PC-3 (cell line): ENCODE data around the gene LRRTM4. TPM values are rescaled to one million over a fixed set of nuclear protein-coding genes. Genes with fewer than 3 reads are reported as not detected.

Experiments
- ATAC-seq: fragments of 200-7000 bp; cut with Tn5 transposase; 2 replicates; pipeline ENCODE4 v1.9.1; 2020; ENCODE audit warnings: mild to moderate bottlenecking, moderate library complexity
- BruUV-seq: library from RNA; stranded (reverse); fragments of 400-500 nt; replicated peaks from 2 replicates; lab custom pipeline; 2021; lab: Mats Ljungman, UMichigan
- CTCF ChIA-PET: fragments of 300-600 bp; sonication (Branson Sonifier 250); formaldehyde crosslinking; loops from one replicate; lab custom pipeline; 2022; ENCODE audit warnings: antibody characterized with exemption; lab: Charles Lee
- POLR2A ChIA-PET: fragments of 300-600 bp; sonication (Branson Sonifier 250); formaldehyde crosslinking; loops from one replicate; lab custom pipeline; 2022; ENCODE audit warnings: antibody characterized with exemption; ENCODE audit not compliant: unreplicated experiment; lab: Charles Lee
- DNase-seq: peaks from one replicate; pipeline ENCODE4 v3.0.0-alpha.2; 2015
- H2AFZ ChIP-seq: fragments of 300-600 bp; sonication (generic); 2 replicates; pipeline ENCODE4 v1.6.0; 2016; ENCODE audit warnings: antibody characterized with exemption, low read length
- H3F3A ChIP-seq: fragments of 300-600 bp; sonication (generic); one replicate; pipeline ENCODE4 v1.6.0; 2017; ENCODE audit warnings: antibody characterized with exemption, low read length, control low read depth, mild to moderate bottlenecking; ENCODE audit not compliant: unreplicated experiment
- H3K27ac ChIP-seq: fragments of 300-600 bp; sonication (generic); 2 replicates; pipeline ENCODE4 v1.5.1; 2016; ENCODE audit warnings: mild to moderate bottlenecking, low read length
- H3K27me3 ChIP-seq: fragments of 300-600 bp; sonication (generic); 2 replicates; pipeline ENCODE4 v1.6.1; 2016; ENCODE audit warnings: low read length, mixed read lengths
- H3K36me3 ChIP-seq: fragments of 300-600 bp; sonication (generic); 2 replicates; pipeline ENCODE4 v1.6.1; 2016; ENCODE audit warnings: low read depth, mixed run types, low read length, mixed read lengths
- H3K4me1 ChIP-seq: fragments of 300-600 bp; sonication (generic); 2 replicates; pipeline ENCODE4 v1.5.1; 2016; ENCODE audit warnings: low read length; ENCODE audit not compliant: insufficient read depth
- H3K4me2 ChIP-seq: fragments of 300-600 bp; sonication (generic); 2 replicates; pipeline ENCODE4 v1.6.0; 2016; ENCODE audit warnings: low read length
- H3K4me3 ChIP-seq: fragments of 300-600 bp; sonication (generic); 2 replicates; pipeline ENCODE4 v1.5.1; 2016; ENCODE audit warnings: mild to moderate bottlenecking, low read length, mixed read lengths
- H3K79me2 ChIP-seq: fragments of 300-600 bp; sonication (generic); 2 replicates; pipeline ENCODE4 v1.6.1; 2017; ENCODE audit warnings: low read length, mixed read lengths
- H3K9ac ChIP-seq: fragments of 300-600 bp; sonication (generic); 2 replicates; pipeline ENCODE4 v1.6.0; 2016; ENCODE audit warnings: mild to moderate bottlenecking, low read length
- H3K9me2 ChIP-seq: fragments of 300-600 bp; sonication (generic); replicated peaks from 2 replicates; pipeline ENCODE4 v1.6.1; 2016; ENCODE audit warnings: mixed run types, low read length, mixed read lengths
- H3K9me3 ChIP-seq: fragments of 300-600 bp; sonication (generic); 2 replicates; pipeline ENCODE4 v1.6.1; 2016; ENCODE audit warnings: low read length, mixed read lengths
- H4K20me1 ChIP-seq: fragments of 300-600 bp; sonication (generic); 2 replicates; pipeline ENCODE4 v1.6.1; 2016; ENCODE audit warnings: low read length, mixed read lengths
- CTCF ChIP-seq: fragments of 300-600 bp; sonication (generic); conservative IDR thresholded peaks from 2 replicates; pipeline ENCODE4 v1.5.1; 2017; ENCODE audit warnings: antibody characterized with exemption, low read depth, mild to moderate bottlenecking, low read length
- EZH2 ChIP-seq: fragments of 300-600 bp; sonication (generic); IDR thresholded peaks from one replicate; pipeline ENCODE4 v1.6.1; 2017; ENCODE audit warnings: antibody characterized with exemption, mild to moderate bottlenecking, low read length; ENCODE audit not compliant: unreplicated experiment
- EZH2phosphoT487 ChIP-seq: fragments of 300-600 bp; sonication (generic); IDR thresholded peaks from 2 replicates; pipeline ENCODE4 v1.6.1; 2018; ENCODE audit warnings: mild to moderate bottlenecking, antibody characterized with exemption, low read length, borderline replicate concordance
- intact Hi-C: fragments of 100-400 bp; cut with micrococcal nuclease; formaldehyde crosslinking; loops from 2 replicates; pipeline ENCODE4 v1.9.0; 2023
- total RNA-seq: library from RNA; depleted of rRNA; stranded (reverse); fragments of >200 nt; gene quantifications from 2 replicates; pipeline ENCODE4 v1.2.3, GENCODE V29; 2014

Gene LRRTM4
- total RNA-seq, 1 experiment from 2014 or later, result not detected

GRCh38 chr2:76763276-76763675 lies 758.9 kb downstream of the LRRTM4 start:
- no TSS peak for BruUV-seq
- no peak overlapping the region for H3K27ac ChIP-seq

GRCh38 chr2:76760367-76760704 lies 761.8 kb downstream of the LRRTM4 start:
- Histone ChIP-seq H4K20me1 (no peaks in the 10 kb centered on the region), H3K36me3 (no peaks in the 10 kb centered on the region), H3K9ac (no peak overlapping the region), H3K9me2 (no peaks in the 10 kb centered on the region), H3K4me1 (no peaks in the 10 kb centered on the region), H3K27ac (no peak overlapping the region), H3F3A (no peaks in the 10 kb centered on the region), H3K79me2 (no peaks in the 10 kb centered on the region), H2AFZ (no peak overlapping the region), H3K4me2 (no peak overlapping the region), H3K27me3 (no peaks in the 10 kb centered on the region), H3K9me3 (0 out of 2 replicates have a peak, but pooled peaks cover 8% of the 10 kb centered on the region), H3K4me3 (no peak overlapping the region)
- POLR2A ChIA-PET, result no interaction called here
- ATAC-seq (no peak), DNase-seq (no peak)
- BruUV-seq, result no TSS peak
- CTCF ChIA-PET, result no interaction called here
- intact Hi-C loops, result no loop called here
- TF ChIP-seq EZH2 (no peak), EZH2phosphoT487 (no peak), CTCF (no peak)

More at GRCh38 chr2:76763276-76763675, 758.9 kb downstream of the LRRTM4 start:
- Histone ChIP-seq H3K9me2 (no peaks in the 10 kb centered on the region), H3K4me3 (no peak overlapping the region), H3K9ac (no peak overlapping the region), H3K36me3 (no peaks in the 10 kb centered on the region), H4K20me1 (no peaks in the 10 kb centered on the region), H3F3A (no peaks in the 10 kb centered on the region), H3K27me3 (no peaks in the 10 kb centered on the region), H3K9me3 (peaks cover 4% of the 10 kb centered on the region; the same call in 1 of the 2 replicates), H3K79me2 (no peaks in the 10 kb centered on the region), H3K4me2 (no peak overlapping the region), H2AFZ (no peak overlapping the region), H3K4me1 (no peaks in the 10 kb centered on the region)
- DNase-seq (no peak), ATAC-seq (no peak)
- intact Hi-C loops, result no loop called here
- ChIA-PET CTCF (no interaction called here), POLR2A (no interaction called here)
- no peak for TF ChIP-seq EZH2phosphoT487
- TF ChIP-seq CTCF, result no peak

GRCh38 chr2:76759634-76760366 lies 762.4 kb downstream of the LRRTM4 start:
- H3K9me3 ChIP-seq, result 0 out of 2 replicates have a peak, but pooled peaks cover 8% of the 10 kb centered on the region
- no peaks in the 10 kb centered on the region for H3F3A ChIP-seq
- H3K4me1 ChIP-seq, result no peaks in the 10 kb centered on the region
- H3K36me3 ChIP-seq, result no peaks in the 10 kb centered on the region
- no peaks in the 10 kb centered on the region for H4K20me1 ChIP-seq
- ATAC-seq (no peak), DNase-seq (no peak)
- no peaks in the 10 kb centered on the region for H3K9me2 ChIP-seq
- H3K27ac ChIP-seq, result no peak overlapping the region
- TF ChIP-seq CTCF (no peak), EZH2phosphoT487 (no peak), EZH2 (no peak)
- intact Hi-C loops, result no loop called here
- no peak overlapping the region for H3K4me3 ChIP-seq
- no TSS peak for BruUV-seq
- no peak overlapping the region for H2AFZ ChIP-seq
- ChIA-PET CTCF (no interaction called here), POLR2A (no interaction called here)
- H3K4me2 ChIP-seq, result no peak overlapping the region
- no peaks in the 10 kb centered on the region for H3K79me2 ChIP-seq
- H3K27me3 ChIP-seq, result no peaks in the 10 kb centered on the region
- H3K9ac ChIP-seq, result no peak overlapping the region
